Fibroblast of skin of left biceps (primary cell): Measurements from ENCODE around the gene KRTAP10-3.
"Not testable (repeated sequence)": the region's sequence is repeated elsewhere in the genome, so short reads cannot be mapped to it uniquely, and the experiment has no call there.

Source experiments
- DNase-seq, 2 experiments: peaks; one replicate each; pipeline ENCODE4 v3.0.0-alpha.2; 2013; ENCODE audit warnings: low read depth in 2 of 2

The KRTAP10-3 gene

GRCh38 chr21:44590311-44590721 lies 31.7 kb upstream of the KRTAP10-3 start:
- DNase-seq: no peak

DNA sequence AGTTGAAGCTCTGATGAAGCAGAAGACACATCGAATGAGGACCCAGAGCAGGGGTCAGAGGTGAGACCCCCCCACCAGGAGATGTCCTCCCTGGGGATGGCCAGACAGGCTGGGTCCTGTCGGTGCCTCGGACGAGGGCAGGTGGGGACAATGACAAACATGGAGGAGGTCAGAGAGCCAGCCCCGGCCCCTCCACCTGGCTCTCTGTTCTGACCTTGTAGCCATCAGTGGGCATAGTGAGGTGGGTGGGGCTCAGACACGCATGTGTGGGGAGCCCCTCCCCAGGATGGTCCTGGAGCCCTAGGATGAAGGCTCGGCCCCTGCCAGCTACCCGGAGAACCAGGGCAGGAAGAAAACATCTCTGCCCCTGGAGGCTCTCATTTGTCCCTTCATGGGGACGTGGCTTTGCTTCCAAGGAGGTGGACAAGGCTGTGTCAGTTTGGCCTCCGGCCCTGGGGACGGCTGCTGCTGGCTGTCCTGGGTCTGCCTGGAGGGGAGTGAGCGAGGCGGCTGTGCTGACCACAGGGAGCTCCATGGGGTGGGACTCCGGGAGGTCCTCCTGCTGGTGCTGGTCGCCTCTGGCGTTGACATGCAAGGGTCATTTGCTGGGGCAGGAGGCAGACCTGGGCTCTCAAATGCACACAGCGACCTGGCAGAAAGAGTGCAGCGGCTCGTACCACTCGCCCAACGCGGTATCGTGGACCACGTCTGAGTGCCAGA lies 31.2 kb upstream of the KRTAP10-3 start:
- DNase-seq: no peak

DNA sequence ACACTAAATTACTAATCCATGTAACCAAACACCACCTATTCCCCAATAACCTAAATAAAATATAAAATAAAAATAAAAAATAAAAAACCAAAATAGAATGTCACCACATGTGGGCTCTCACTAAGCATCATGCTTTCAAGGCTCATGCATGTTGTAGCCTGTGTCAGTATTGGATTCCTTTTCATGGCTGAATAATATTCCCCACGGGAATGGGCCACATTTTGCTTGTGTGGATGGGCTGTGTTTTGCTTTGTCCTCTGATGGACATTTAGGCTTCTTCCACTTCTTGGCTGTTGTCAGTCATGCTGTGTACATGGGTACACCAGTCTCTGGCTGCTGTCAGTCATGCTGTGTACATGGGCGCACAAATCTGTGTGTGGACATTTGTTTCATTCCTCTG lies 30.5 kb upstream of the KRTAP10-3 start:
- no peak for DNase-seq

DNA sequence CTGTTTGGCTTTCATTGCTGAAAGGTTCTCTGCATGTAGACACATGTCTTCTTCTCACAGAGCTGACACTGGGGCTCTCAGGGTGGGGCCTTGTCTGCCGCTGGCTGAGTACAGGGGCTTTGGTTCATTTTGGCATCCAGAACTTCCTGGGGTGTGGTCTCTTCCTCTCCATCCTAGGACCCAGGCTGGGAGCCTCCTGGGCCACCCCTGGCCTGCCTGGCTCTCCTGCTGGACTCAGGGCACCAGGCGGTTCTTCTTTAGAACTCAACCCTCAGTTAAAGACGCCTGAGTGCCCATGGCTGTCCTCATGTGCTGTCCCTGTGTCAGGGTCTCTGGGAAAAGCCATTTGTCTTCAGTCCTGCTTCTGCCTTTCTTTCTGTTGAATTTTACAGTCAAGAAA lies 27.3 kb upstream of the KRTAP10-3 start:
- no peak for DNase-seq

GRCh38 chr21:44583800-44584147 lies 25.2 kb upstream of the KRTAP10-3 start:
- no peak for DNase-seq

DNA sequence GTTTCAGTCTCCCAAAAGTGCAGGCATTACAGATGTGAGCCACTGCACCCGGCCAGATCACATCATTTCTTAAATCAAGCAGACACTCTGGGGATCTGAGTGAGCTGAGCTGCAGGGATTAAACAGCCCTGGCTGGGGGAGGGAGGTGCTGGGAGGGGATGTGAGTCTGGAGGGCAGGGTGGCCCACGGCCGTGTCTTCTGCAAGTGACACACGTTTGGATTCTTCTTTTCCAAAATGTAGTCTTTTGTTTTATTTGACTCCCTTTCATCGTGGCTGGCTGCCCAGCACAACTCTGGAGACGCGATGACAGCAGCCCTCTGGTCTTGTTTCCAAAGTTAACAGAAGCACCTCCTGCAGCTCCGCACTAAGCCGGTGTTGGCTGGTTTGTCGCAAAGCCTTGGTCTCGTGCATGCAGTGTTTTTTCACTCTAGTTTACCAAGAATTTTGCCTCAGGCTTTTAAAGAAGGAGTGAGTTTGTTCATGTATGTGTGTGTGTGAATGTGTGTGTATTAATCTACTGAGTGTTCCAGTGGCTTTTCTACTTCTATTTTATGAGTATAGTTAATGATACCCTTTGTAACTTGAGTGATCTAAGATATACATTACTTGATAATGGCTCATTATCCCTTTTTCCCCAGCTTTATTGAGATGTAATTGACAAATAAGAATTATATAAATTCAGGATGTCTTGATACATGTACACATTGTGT lies 24.6 kb upstream of the KRTAP10-3 start:
- DNase-seq: no peak

GRCh38 chr21:44582055-44582454 lies 23.5 kb upstream of the KRTAP10-3 start:
- DNase-seq: no peak

DNA sequence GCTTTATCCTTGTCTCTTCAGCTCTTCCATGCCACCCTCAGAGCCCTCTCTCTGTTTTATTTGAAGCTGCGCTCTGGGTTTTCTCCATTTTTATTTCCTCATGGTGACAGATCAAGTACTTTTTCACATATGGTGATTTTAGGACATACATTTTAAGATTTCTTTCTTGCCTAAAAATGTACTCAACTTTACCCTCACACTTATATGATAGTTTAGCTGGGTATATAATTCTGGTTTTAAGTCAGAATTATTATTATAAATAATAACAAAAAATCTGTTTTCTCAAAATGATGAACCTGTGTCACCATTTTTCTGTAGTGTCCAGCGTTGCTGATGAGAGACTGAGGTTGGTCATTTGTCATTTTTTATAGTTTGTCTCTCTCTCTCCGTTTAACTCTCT lies 22.6 kb upstream of the KRTAP10-3 start:
- no peak for DNase-seq

DNA sequence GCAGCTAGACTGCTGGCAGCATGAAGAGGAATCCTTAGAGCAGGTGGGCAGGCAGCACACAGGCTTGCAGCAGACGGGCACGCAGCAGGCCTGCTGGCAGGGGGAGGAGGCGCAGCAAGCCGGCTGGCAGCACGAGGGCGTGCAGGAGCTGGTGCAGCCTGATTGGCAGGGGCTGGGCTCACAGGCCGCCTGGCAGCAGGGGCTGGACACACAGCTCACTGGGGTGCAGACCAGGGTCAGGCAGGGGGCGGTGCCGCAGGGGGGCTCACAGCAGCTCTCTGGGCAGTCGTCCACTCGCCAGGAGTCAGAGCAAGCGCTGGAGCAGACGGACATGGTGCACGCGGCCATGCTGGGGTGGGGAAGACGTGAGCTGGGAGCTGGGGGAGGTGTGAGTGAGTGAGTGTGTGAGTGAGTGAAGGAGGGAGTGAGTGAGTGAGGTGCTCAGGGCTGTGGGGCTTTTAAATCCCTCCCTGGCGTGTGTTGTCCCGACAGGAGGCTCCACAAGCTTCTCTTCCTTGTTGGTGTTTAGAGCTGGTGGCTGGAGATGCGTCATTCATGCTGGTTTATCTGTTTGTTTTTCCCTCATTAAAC lies 21.7 kb upstream of the KRTAP10-3 start, which contains the start of gene KRTAP10-5:
Gene KRTAP10-5, minus strand, starts transcription at position 374 of the 591 bp plus-strand sequence. Its CDS starts 26 bp downstream, at position 348.
- DNase-seq: not testable (repeated sequence)

- no peak for DNase-seq
Observed at GRCh38 chr21:44579833-44580144, 21.2 kb upstream of the KRTAP10-3 start.

DNA sequence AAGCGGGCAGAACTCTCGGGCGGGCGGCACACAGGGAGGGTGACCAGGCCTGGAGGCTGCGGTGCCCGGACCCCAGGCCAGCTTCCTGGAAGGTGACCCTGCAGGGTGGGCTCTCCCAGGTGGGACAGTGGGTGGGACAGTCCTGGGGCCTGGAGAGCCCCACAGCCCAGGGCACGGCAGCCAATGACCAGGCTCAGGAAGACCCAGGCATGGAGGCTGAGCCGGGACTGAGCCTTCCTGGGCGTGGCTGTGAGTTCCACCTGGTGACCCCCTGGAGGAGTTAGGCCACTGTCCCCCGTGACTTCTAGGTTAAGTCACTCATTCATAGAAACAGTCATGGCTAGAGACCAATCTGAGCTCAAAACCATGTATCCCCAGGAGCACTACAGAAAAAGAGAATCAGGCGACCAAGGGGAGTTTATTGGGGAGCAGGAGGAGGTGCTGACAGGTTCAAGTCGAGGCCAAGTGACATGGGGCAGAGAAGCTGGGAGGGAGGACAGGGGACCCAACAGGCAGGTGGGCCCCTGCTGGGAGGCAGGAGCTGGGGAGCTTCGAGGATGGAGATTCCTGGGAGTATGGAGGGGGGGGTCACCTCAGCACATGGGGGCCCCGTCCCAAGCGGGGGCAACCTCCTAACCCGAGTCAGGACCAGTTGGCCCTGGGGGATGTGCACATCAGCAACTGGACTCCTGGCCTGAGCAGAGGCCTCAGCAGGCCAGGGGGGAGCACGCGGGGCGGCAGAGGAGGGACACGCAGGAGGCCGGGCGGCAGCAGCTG lies 20.6 kb upstream of the KRTAP10-3 start:
- DNase-seq: no peak

- no peak for DNase-seq
Observed at GRCh38 chr21:44578371-44579055, 19.9 kb upstream of the KRTAP10-3 start.

- DNase-seq: no peak
Observed at GRCh38 chr21:44576025-44576420, 17.4 kb upstream of the KRTAP10-3 start.

DNA sequence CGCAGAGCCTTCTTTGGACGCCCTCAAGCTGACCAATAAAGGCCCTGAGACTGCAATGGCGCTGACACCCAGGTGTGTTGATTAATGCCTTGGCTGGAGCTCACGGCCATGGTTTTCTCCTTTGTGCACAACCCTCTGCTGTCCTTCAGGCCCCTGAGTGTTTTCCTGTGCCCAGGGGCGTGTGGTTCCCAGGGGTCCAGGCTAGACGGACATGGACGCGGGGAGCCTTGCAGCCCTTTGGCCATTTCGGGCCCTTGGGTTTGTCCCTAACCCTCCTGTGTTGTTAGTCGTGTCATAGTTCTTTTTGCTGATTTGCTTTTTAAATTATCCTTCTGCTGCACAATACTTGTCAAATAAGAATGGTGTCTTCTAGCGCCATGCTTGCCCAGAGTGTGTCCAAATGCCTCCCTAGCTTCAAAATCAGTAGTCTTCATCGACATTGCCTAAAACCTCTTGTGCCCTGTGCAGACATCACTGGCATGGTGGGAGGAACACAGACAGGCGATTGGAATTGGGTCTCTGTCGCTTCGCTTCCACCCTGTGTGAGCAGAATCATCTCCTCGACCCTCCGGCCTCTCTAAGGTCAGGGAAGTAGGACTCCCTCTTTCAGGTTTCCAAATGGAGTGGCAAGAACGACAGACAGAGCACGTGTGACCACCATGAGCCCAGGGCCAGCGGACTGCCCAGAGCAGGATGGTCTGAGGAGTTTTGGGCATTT lies 16.9 kb upstream of the KRTAP10-3 start:
- no peak for DNase-seq

DNA sequence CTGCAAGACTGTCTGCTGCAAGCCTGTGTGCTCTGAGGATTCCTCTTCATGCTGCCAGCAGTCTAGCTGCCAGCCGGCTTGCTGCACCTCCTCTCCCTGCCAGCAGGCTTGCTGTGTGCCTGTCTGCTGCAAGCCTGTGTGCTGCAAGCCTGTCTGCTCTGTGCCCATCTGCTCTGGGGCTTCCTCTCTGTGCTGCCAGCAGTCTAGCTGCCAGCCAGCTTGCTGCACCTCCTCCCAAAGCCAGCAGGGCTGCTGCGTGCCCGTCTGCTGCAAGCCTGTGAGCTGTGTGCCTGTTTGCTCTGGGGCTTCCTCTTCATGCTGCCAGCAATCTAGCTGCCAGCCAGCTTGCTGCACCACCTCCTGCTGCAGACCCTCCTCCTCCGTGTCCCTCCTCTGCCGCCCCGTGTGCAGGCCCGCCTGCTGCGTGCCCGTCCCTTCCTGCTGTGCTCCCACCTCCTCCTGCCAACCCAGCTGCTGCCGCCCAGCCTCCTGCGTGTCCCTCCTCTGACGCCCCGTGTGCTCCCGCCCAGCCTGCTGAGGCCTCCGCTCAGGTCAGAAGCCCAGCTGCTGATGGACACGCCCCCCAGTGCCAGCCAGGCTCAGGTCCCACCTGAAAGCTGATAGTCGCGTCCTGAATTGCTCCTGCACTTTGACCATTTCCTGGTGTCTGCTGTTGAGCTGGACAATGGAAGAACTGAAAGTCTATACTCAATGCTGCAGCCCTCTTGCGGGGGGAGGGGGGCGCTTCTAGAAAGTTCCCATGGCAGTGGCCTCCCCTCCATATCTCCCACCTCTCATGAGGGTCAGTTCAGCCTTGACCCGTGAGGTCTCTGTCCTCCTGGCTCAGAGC lies 16.1 kb upstream of the KRTAP10-3 start:
- DNase-seq: no peak

GRCh38 chr21:44573630-44574456 lies 15.2 kb upstream of the KRTAP10-3 start, which contains the start of gene KRTAP10-4:
TSS of gene KRTAP10-4 (plus strand) at chr21:44573729. CDS start at chr21:44573759, 30 bp downstream.
- not testable (repeated sequence) for DNase-seq

- DNase-seq: no peak
Observed at GRCh38 chr21:44572959-44573583, 14.5 kb upstream of the KRTAP10-3 start.
